ENCODE results near the gene PTPN5.

GRCh38 chr11:18682466-18682865 is 109.1 kb downstream of the PTPN5 start:
- TF ChIP-seq CTCF (IDR thresholded peaks at IDR 0.05): no peak
- TF ChIP-seq POLR2A (IDR thresholded peaks at IDR 0.05): no peak

Measured in breast epithelium (tissue), 3 donors.